ENCODE data around the gene CFAP52. TPM values are rescaled to one million over a fixed set of nuclear protein-coding genes. Genes with fewer than 3 reads are reported as not detected.

The CFAP52 gene
- total RNA-seq, 2 experiments from 2014 or later, result not detected

DNA sequence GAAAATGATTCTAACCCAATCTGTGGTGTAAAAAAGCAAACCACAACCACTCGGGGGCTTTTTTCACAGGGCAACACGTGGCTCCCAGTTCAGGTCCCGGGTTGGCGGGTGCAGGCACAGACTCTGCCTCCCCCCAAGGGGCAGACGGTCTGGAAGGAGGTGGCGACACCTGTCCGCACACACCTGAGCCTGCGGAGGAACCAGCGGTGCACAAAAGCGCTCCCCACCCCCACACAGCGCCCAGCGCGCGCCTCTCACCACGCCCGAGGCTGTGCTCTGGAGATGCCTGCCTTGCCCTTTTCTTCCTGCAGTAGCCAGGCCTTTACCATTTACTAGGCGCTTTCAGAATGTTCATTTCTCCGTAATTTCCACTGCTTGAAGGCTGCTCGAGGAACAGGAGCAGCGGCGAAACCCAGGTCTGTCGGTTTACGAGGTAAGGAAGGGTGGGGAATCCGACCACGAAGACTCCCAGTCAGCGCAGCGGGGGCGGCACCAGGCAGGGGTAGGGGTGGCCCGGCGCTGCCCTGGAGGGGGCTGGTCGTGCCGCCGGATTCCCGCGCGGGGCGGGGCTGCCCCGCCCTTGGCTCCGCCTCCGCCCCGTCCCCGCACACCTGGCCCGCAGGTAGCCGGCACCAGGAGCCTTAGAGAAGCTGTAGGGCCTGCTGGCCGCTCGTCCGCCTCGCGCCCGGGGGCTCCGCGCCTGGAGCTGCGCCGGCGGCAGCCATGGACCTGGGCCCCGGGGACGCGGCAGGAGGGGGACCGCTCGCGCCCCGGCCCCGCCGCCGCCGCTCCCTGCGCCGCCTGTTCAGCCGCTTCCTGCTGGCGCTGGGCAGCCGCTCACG, 68.7 kb downstream of the CFAP52 start, which contains the start of gene USP43:
Gene USP43 (plus strand): TSS at position 608 of the 842 bp plus-strand sequence. CDS start 116 bp downstream, at position 724.
- no peak within 1 kb of the TSS for H3K27ac Mint-ChIP-seq
- peak; percentile 73 for ATAC-seq
- POLR2A ChIA-PET, result no interaction called here
- H3K4me1 Mint-ChIP-seq (ENCODE audit: low read depth), result peaks cover 19% of the 10 kb centered on the region
- TF ChIP-seq CTCF (IDR thresholded peaks at IDR 0.05), result no peak
- peaks cover 2% of the 10 kb centered on the region for H3K9me3 Mint-ChIP-seq
- no peaks in the 10 kb centered on the region for H3K36me3 Mint-ChIP-seq (ENCODE audit: low read depth)
- peak; percentile 66 for DNase-seq
- peaks cover 41% of the 10 kb centered on the region for H3K27me3 Mint-ChIP-seq
- intact Hi-C loops (cut with micrococcal nuclease), result loop anchor here (10.0 kb wide), 1 partner anchor 620 kb away; the partner anchor contains the start of gene NTN1
- CTCF ChIA-PET, result interaction anchor here (0.7 kb wide), 1 partner anchor 68 kb away, joined by 3 read pairs; no protein-coding TSS in a partner anchor
- peak within 1 kb of the TSS; percentile 78 for H3K4me3 Mint-ChIP-seq

- ChIA-PET CTCF (interaction anchor here (0.7 kb wide), 1 partner anchor 69 kb away, joined by 3 read pairs; no protein-coding TSS in a partner anchor), POLR2A (no interaction called here)
- peak; percentile 41 for DNase-seq
- Mint-ChIP-seq H3K36me3 (ENCODE audit: low read depth) (no peaks in the 10 kb centered on the region), H3K27ac (no peak overlapping the region), H3K9me3 (no peaks in the 10 kb centered on the region), H3K27me3 (peaks cover 41% of the 10 kb centered on the region), H3K4me1 (ENCODE audit: low read depth) (peaks cover 19% of the 10 kb centered on the region), H3K4me3 (peak overlapping the region; percentile 61)
- peak; percentile 45 for ATAC-seq
- no peak for TF ChIP-seq CTCF (IDR thresholded peaks at IDR 0.05)
- intact Hi-C loops (cut with micrococcal nuclease), result loop anchor here (10.0 kb wide), 1 partner anchor 621 kb away; the partner anchor contains the start of gene NTN1
These were observed 69.6 kb downstream of the CFAP52 start for GRCh38 chr17:9645851-9646545.

DNA sequence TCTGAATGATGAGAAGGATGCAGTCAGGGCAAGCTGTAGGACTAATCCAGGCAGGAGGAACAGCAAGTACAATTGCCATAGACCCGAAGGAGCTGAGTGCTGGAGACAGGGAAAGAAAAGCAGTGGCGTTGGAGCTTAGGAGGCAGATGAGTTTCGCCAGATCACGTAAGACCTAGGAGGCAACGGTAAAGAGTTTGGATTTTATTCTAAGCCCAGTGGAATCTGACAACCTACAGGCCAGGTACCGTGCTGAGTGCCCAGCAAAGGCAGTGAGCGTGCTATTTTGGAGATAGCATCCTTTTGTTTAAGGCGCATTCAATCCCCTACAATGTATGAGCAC, 70.1 kb downstream of the CFAP52 start:
- no peak for DNase-seq
- Mint-ChIP-seq H3K9me3 (no peaks in the 10 kb centered on the region), H3K4me3 (peak overlapping the region; percentile 61), H3K27me3 (peaks cover 45% of the 10 kb centered on the region), H3K36me3 (ENCODE audit: low read depth) (no peaks in the 10 kb centered on the region), H3K4me1 (ENCODE audit: low read depth) (peaks cover 19% of the 10 kb centered on the region), H3K27ac (no peak overlapping the region)
- intact Hi-C loops (cut with micrococcal nuclease), result loop anchor here (10.0 kb wide), 1 partner anchor 622 kb away; the partner anchor contains the start of gene NTN1
- TF ChIP-seq CTCF (IDR thresholded peaks at IDR 0.05), result no peak
- POLR2A ChIA-PET, result no interaction called here
- CTCF ChIA-PET, result no interaction called here
- no peak for ATAC-seq

GRCh38 chr17:9647014-9647413, 70.6 kb downstream of the CFAP52 start:
- no peaks in the 10 kb centered on the region for H3K36me3 Mint-ChIP-seq (ENCODE audit: low read depth)
- peaks cover 45% of the 10 kb centered on the region for H3K27me3 Mint-ChIP-seq
- TF ChIP-seq CTCF (IDR thresholded peaks at IDR 0.05), result no peak
- no peak overlapping the region for H3K27ac Mint-ChIP-seq
- CTCF ChIA-PET, result no interaction called here
- no peaks in the 10 kb centered on the region for H3K9me3 Mint-ChIP-seq
- ATAC-seq (no peak), DNase-seq (no peak)
- peaks cover 19% of the 10 kb centered on the region for H3K4me1 Mint-ChIP-seq (ENCODE audit: low read depth)
- intact Hi-C loops (cut with micrococcal nuclease), result loop anchor here (10.0 kb wide), 1 partner anchor 622 kb away; the partner anchor contains the start of gene NTN1
- POLR2A ChIA-PET, result no interaction called here
- no peak overlapping the region for H3K4me3 Mint-ChIP-seq
